ENCODE data around the gene KSR1.

- TF ChIP-seq CTCF (IDR thresholded peaks at IDR 0.05; ENCODE audit: insufficient read depth, low read depth, low read length): no peak
- TF ChIP-seq EZH2 (IDR thresholded peaks at IDR 0.05; ENCODE audit: insufficient read depth, low read length): no peak
Measured at GRCh38 chr17:27582696-27583095, 126.4 kb downstream of the KSR1 start.
